ENCODE data around the gene INAFM1.

GRCh38 chr19:47230921-47231214 lies 43.8 kb upstream of the INAFM1 start, which contains the start of gene BBC3:
- TF ChIP-seq, protein P1, sequence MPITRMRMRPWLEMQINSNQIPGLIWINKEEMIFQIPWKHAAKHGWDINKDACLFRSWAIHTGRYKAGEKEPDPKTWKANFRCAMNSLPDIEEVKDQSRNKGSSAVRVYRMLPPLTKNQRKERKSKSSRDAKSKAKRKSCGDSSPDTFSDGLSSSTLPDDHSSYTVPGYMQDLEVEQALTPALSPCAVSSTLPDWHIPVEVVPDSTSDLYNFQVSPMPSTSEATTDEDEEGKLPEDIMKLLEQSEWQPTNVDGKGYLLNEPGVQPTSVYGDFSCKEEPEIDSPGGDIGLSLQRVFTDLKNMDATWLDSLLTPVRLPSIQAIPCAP (CRISPR knock-in tag; IDR thresholded peaks at IDR 0.05; ENCODE audit: borderline replicate concordance) = no peak
- TF ChIP-seq ZNF609 (CRISPR knock-in tag; IDR thresholded peaks at IDR 0.05; ENCODE audit: borderline replicate concordance) (0 out of 2 replicates have a peak, but pooled peaks have one; percentile 10), TCF7 (IDR thresholded peaks at IDR 0.05; ENCODE audit: borderline replicate concordance) (peak; percentile 1; the same call in 1 of the 2 replicates), SP1 (CRISPR knock-in tag; IDR thresholded peaks at IDR 0.05) (no peak; the same call in 1 of the 2 replicates), PCBP2 (IDR thresholded peaks at IDR 0.05; ENCODE audit: low read depth, low read length, poor library complexity, severe bottlenecking) (no peak), MYC (IDR thresholded peaks at IDR 0.05; ENCODE audit: low read depth, low read length) (no peak; the same call in none of the 2 replicates), MYC (CRISPR knock-in tag; IDR thresholded peaks at IDR 0.05; ENCODE audit: borderline replicate concordance, low read depth) (no peak), EP300 (IDR thresholded peaks at IDR 0.05; ENCODE audit: low read length) (no peak), THAP7 (CRISPR knock-in tag; IDR thresholded peaks at IDR 0.05) (no peak; the same call in 1 of the 2 replicates), SMARCC2 (IDR thresholded peaks at IDR 0.05; ENCODE audit: low read depth) (no peak)
- TF ChIP-seq, protein P2, sequence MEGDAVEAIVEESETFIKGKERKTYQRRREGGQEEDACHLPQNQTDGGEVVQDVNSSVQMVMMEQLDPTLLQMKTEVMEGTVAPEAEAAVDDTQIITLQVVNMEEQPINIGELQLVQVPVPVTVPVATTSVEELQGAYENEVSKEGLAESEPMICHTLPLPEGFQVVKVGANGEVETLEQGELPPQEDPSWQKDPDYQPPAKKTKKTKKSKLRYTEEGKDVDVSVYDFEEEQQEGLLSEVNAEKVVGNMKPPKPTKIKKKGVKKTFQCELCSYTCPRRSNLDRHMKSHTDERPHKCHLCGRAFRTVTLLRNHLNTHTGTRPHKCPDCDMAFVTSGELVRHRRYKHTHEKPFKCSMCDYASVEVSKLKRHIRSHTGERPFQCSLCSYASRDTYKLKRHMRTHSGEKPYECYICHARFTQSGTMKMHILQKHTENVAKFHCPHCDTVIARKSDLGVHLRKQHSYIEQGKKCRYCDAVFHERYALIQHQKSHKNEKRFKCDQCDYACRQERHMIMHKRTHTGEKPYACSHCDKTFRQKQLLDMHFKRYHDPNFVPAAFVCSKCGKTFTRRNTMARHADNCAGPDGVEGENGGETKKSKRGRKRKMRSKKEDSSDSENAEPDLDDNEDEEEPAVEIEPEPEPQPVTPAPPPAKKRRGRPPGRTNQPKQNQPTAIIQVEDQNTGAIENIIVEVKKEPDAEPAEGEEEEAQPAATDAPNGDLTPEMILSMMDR (IDR thresholded peaks at IDR 0.05 in 2 of 3, conservative IDR thresholded peaks at IDR 0.05 in 1 of 3; ENCODE audit: insufficient read depth in 2 of 3, low read depth in 1 of 3, low read length in 3 of 3) = no peak

Measured in K562 (cell line).